H9 (cell line): ENCODE results near the gene CRLF2. TPM values are rescaled to one million over a fixed set of nuclear protein-coding genes. Genes with fewer than 3 reads are reported as not detected.

Experiments used
- DNase-seq: peaks from one replicate; pipeline ENCODE4 v3.0.0-alpha.2; 2017
- H2AFZ ChIP-seq: one replicate; pipeline ENCODE4 v1.6.1; 2013; ENCODE audit warnings: mild to moderate bottlenecking, low read length, control low read depth, moderate library complexity
- H2AK5ac ChIP-seq: 2 replicates; pipeline ENCODE4 v1.6.1; 2013; ENCODE audit warnings: low read length, control low read depth, mixed read lengths; ENCODE audit not compliant: insufficient read length
- H2BK120ac ChIP-seq: one replicate; pipeline ENCODE4 v1.6.1; 2013; ENCODE audit warnings: low read depth, mild to moderate bottlenecking, low read length, control low read depth, inconsistent platforms; ENCODE audit not compliant: poor library complexity, severe bottlenecking
- H2BK12ac ChIP-seq: 2 replicates; pipeline ENCODE4 v1.6.1; 2013; ENCODE audit warnings: low read length, control low read depth, mixed read lengths, low read depth; ENCODE audit not compliant: insufficient read length
- H2BK15ac ChIP-seq: 2 replicates; pipeline ENCODE4 v1.6.1; 2013; ENCODE audit warnings: low read depth, low read length, control low read depth
- H2BK20ac ChIP-seq: one replicate; pipeline ENCODE4 v1.6.1; 2013; ENCODE audit warnings: low read depth, mild to moderate bottlenecking, low read length, control low read depth, inconsistent platforms; ENCODE audit not compliant: poor library complexity, severe bottlenecking
- H2BK5ac ChIP-seq: 2 replicates; pipeline ENCODE4 v1.6.1; 2013; ENCODE audit warnings: low read length, control low read depth, mixed read lengths; ENCODE audit not compliant: insufficient read length
- H3K14ac ChIP-seq: 2 replicates; pipeline ENCODE4 v1.6.1; 2013; ENCODE audit warnings: low read length, control low read depth; ENCODE audit not compliant: insufficient read depth
- H3K18ac ChIP-seq: 2 replicates; pipeline ENCODE4 v1.6.1; 2013; ENCODE audit warnings: low read depth, mild to moderate bottlenecking, mixed read lengths, low read length, control low read depth; ENCODE audit not compliant: insufficient read length
- H3K23ac ChIP-seq: 2 replicates; pipeline ENCODE4 v1.6.1; 2013; ENCODE audit warnings: low read length, control low read depth, mixed read lengths, low read depth; ENCODE audit not compliant: insufficient read length
- H3K23me2 ChIP-seq: 2 replicates; pipeline ENCODE4 v1.6.1; 2013; ENCODE audit warnings: low read depth, mild to moderate bottlenecking, mixed read lengths, low read length, control low read depth; ENCODE audit not compliant: insufficient read length, poor library complexity, severe bottlenecking
- H3K27ac ChIP-seq: 2 replicates; pipeline ENCODE4 v1.5.1; 2013; ENCODE audit warnings: low read length, control low read depth, mixed read lengths, low read depth; ENCODE audit not compliant: insufficient read length
- H3K27me3 ChIP-seq: 2 replicates; pipeline ENCODE4 v1.6.1; 2013; ENCODE audit warnings: low read length, control low read depth, inconsistent platforms; ENCODE audit not compliant: insufficient read depth
- H3K4ac ChIP-seq: 2 replicates; pipeline ENCODE4 v1.6.1; 2013; ENCODE audit warnings: low read depth, mild to moderate bottlenecking, control low read depth, inconsistent platforms, low read length, moderate library complexity
- H3K4me1 ChIP-seq: 2 replicates; pipeline ENCODE4 v1.6.1; 2013; ENCODE audit warnings: low read length, control low read depth, inconsistent platforms; ENCODE audit not compliant: insufficient read depth
- H3K4me2 ChIP-seq: 2 replicates; pipeline ENCODE4 v1.6.1; 2013; ENCODE audit warnings: low read length, control low read depth, mixed read lengths; ENCODE audit not compliant: insufficient read length, insufficient read depth
- H3K56ac ChIP-seq: 2 replicates; pipeline ENCODE4 v1.6.1; 2013; ENCODE audit warnings: low read depth, mild to moderate bottlenecking, mixed read lengths, low read length, control low read depth; ENCODE audit not compliant: insufficient read length
- H3K79me1 ChIP-seq: 2 replicates; pipeline ENCODE4 v1.6.1; 2013; ENCODE audit warnings: low read depth, mild to moderate bottlenecking, moderate library complexity, low read length, control low read depth, inconsistent platforms; ENCODE audit not compliant: insufficient read depth, poor library complexity, severe bottlenecking
- H3K79me2 ChIP-seq: 2 replicates; pipeline ENCODE4 v1.6.1; 2013; ENCODE audit warnings: low read length, control low read depth, inconsistent platforms; ENCODE audit not compliant: insufficient read depth
- H3K9ac ChIP-seq: 2 replicates; pipeline ENCODE4 v1.6.1; 2013; ENCODE audit warnings: low read length, control low read depth, mixed read lengths; ENCODE audit not compliant: insufficient read length; ENCODE audit errors: extremely low read depth
- H3K9me3 ChIP-seq: one replicate; pipeline ENCODE4 v1.6.1; 2013; ENCODE audit warnings: low read depth, low read length, inconsistent platforms; ENCODE audit not compliant: control insufficient read depth
- H3T11ph ChIP-seq: one replicate; pipeline ENCODE4 v1.6.1; 2013; ENCODE audit warnings: mild to moderate bottlenecking, low read length, control low read depth, inconsistent platforms
- H4K20me1 ChIP-seq: one replicate; pipeline ENCODE4 v1.6.1; 2013; ENCODE audit not compliant: control insufficient read depth, insufficient read length, insufficient read depth
- H4K5ac ChIP-seq: 2 replicates; pipeline ENCODE4 v1.6.1; 2013; ENCODE audit warnings: low read depth, mild to moderate bottlenecking, mixed read lengths, low read length, control low read depth; ENCODE audit not compliant: insufficient read length
- H4K8ac ChIP-seq: replicated peaks from 2 replicates; pipeline ENCODE4 v1.6.1; 2013; ENCODE audit warnings: low read length, control low read depth, mixed read lengths, low read depth; ENCODE audit not compliant: insufficient read length
- H4K91ac ChIP-seq: 2 replicates; pipeline ENCODE4 v1.6.1; 2013; ENCODE audit warnings: low read depth, mild to moderate bottlenecking, moderate library complexity, mixed read lengths, low read length, control low read depth; ENCODE audit not compliant: insufficient read length
- H3K27ac Mint-ChIP-seq, 3 experiments: 2 replicates in 2 of 3; 3 replicates in 1 of 3; pipeline ENCODE4 v1.8.0; 2020 to 2021; ENCODE audit warnings: mixed read lengths in 3 of 3, mild to moderate bottlenecking in 1 of 3, moderate library complexity in 1 of 3
- H3K27me3 Mint-ChIP-seq: 2 replicates; pipeline ENCODE4 v1.8.0; 2021; ENCODE audit warnings: low read depth, mild to moderate bottlenecking, moderate library complexity, mixed read lengths
- H3K36me3 Mint-ChIP-seq, 3 experiments: 2 replicates in 2 of 3; 3 replicates in 1 of 3; pipeline ENCODE4 v1.8.0; 2020 to 2021; ENCODE audit warnings: low read depth in 3 of 3, mixed read lengths in 3 of 3; ENCODE audit not compliant: insufficient read depth in 1 of 3
- H3K4me1 Mint-ChIP-seq, 2 experiments: 2 replicates each; pipeline ENCODE4 v1.8.0; 2020; ENCODE audit warnings: mixed read lengths in 2 of 2
- H3K4me3 Mint-ChIP-seq, 2 experiments: 2 replicates in 1 of 2; 3 replicates in 1 of 2; pipeline ENCODE4 v1.8.0; 2020 to 2021; ENCODE audit warnings: mild to moderate bottlenecking in 2 of 2, mixed read lengths in 2 of 2, moderate library complexity in 1 of 2
- H3K9me3 Mint-ChIP-seq, 2 experiments: 2 replicates in 1 of 2; 3 replicates in 1 of 2; pipeline ENCODE4 v1.8.0; 2020; ENCODE audit warnings: mild to moderate bottlenecking in 2 of 2, mixed read lengths in 2 of 2, moderate library complexity in 1 of 2
- WGBS: extraction: QIAGEN DNeasy Blood & Tissue Kit; methylation state at CpG from one replicate; pipeline ENCODE4 v1.1.7; 2013; ENCODE audit warnings: missing lambda C conversion rate, low lambda C conversion rate, mixed read lengths; ENCODE audit not compliant: insufficient read length; ENCODE audit errors: extremely low coverage; 5-methylcytosine and 5-hydroxymethylcytosine counted together
- total RNA-seq: library from RNA; stranded (reverse); gene quantifications from 2 replicates; pipeline ENCODE4 v1.2.1, GENCODE V29; 2021
- TF ChIP-seq, protein P1 (sequence below): fragments of 200-600 bp; sonication (generic); conservative IDR thresholded peaks from 3 replicates; pipeline ENCODE4 v1.8.0; 2021; ENCODE audit warnings: antibody characterized with exemption, mild to moderate bottlenecking

CRLF2 gene
- total RNA-seq, 1 experiment from 2014 or later, result not detected

DNA sequence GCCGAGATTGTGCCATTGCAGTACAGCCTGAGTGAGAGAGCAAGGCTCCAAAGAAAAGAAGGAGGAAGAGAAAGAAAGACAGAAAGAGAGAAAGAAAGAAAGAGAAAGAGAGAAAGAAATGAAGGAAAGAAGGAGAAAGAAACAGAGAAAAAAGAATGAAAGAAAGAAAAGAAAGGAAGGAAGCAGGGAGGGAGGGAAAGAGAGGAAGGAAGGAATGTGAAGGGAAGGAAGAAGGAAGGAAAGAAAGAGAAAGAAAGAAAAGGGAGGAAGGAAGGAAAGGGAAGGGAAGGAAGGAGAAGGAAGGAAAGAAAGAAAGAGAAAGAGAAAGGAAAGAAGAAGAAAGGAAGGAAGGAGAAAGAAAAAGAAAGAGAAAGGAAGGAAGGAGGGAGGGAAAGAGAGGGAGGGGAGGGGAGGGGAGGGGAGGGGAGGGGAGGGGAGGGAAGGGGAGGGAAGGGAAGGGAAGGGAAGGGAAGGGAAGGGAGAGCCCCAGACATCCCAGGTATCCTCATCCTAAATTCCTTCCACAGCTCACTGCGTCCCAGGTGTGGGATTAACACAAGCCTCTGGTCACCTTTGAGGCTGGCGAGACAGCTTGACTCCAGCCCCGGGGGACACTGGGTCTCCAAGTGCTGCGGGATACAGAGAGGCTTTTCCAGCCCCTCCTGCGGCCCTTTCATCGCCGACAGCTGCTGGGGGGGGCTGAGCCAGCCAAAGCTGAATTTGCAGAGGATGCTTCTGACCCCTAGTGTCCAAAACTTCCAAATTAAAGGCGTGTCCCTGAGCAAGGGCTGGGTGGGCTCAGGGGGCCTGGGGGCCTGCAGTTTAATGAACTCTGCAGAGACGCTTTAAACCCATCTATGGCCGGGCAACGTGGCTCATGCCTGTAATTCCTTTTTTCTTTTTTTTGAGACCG, 32.0 kb upstream of the CRLF2 start:
- peaks cover 6% of the 10 kb centered on the region for H3K23me2 ChIP-seq
- peak; percentile 85 for DNase-seq
- no peaks in the 10 kb centered on the region for H3K79me1 ChIP-seq
- no peak overlapping the region for H3K9ac ChIP-seq
- no peak overlapping the region for H3K4ac ChIP-seq
- Mint-ChIP-seq H3K4me3 (peak overlapping the region in 1 of 2 experiments; percentile 56; a peak in 3 of 5 replicates), H3K27me3 (peaks cover 1% of the 10 kb centered on the region; the same call in 1 of the 2 replicates), H3K9me3 (peaks cover 2% of the 10 kb centered on the region in 2 experiments; a peak in 2 of 5 replicates), H3K36me3 (no peaks in the 10 kb centered on the region), H3K27ac (peak overlapping the region in 2 of 3 experiments; percentile 49 to 52; a peak in 4 of 7 replicates), H3K4me1 (peaks cover 19 to 27% of the 10 kb centered on the region in 2 experiments)
- no peak overlapping the region for H2AK5ac ChIP-seq
- no peak overlapping the region for H3T11ph ChIP-seq
- no peak overlapping the region for H2BK20ac ChIP-seq
- H2AFZ ChIP-seq, result no peak overlapping the region
- TF ChIP-seq, protein P1, sequence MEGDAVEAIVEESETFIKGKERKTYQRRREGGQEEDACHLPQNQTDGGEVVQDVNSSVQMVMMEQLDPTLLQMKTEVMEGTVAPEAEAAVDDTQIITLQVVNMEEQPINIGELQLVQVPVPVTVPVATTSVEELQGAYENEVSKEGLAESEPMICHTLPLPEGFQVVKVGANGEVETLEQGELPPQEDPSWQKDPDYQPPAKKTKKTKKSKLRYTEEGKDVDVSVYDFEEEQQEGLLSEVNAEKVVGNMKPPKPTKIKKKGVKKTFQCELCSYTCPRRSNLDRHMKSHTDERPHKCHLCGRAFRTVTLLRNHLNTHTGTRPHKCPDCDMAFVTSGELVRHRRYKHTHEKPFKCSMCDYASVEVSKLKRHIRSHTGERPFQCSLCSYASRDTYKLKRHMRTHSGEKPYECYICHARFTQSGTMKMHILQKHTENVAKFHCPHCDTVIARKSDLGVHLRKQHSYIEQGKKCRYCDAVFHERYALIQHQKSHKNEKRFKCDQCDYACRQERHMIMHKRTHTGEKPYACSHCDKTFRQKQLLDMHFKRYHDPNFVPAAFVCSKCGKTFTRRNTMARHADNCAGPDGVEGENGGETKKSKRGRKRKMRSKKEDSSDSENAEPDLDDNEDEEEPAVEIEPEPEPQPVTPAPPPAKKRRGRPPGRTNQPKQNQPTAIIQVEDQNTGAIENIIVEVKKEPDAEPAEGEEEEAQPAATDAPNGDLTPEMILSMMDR, result peak; percentile 70
- no peaks in the 10 kb centered on the region for H4K20me1 ChIP-seq
- H3K27me3 ChIP-seq, result no peaks in the 10 kb centered on the region
- H3K23ac ChIP-seq, result no peak overlapping the region
- no peak overlapping the region for H2BK120ac ChIP-seq
- H2BK5ac ChIP-seq, result no peak overlapping the region
- H3K14ac ChIP-seq, result no peak overlapping the region
- no peak overlapping the region for H2BK12ac ChIP-seq
- H4K5ac ChIP-seq, result no peak overlapping the region
- H3K18ac ChIP-seq, result no peak overlapping the region
- H4K91ac ChIP-seq, result no peak overlapping the region
- H3K9me3 ChIP-seq, result no peaks in the 10 kb centered on the region
- no peak overlapping the region for H4K8ac ChIP-seq
- H3K27ac ChIP-seq, result no peak overlapping the region
- H3K4me2 ChIP-seq, result no peak overlapping the region
- no peak overlapping the region for H2BK15ac ChIP-seq
- H3K79me2 ChIP-seq, result no peaks in the 10 kb centered on the region
- no peak overlapping the region for H3K56ac ChIP-seq
- no peaks in the 10 kb centered on the region; the same call in 1 of the 2 replicates for H3K4me1 ChIP-seq
- no CpG with 5 or more reads among the region's 13 CpGs for WGBS
